ENCODE data around the gene NPM1. TPM values are rescaled to one million over a fixed set of nuclear protein-coding genes. Genes with fewer than 3 reads are reported as not detected.

Gene NPM1
- total and polyA plus RNA-seq, 10 donors = 441 to 2,472 (median 624) TPM

- WGBS, 5 donors = 76 to 87% (median 86%) methylated on average over 7 of the region's 7 CpGs
- no peaks in the 10 kb centered on the region for H3K9me3 ChIP-seq
- intact Hi-C loops (cut with DNase I; ENCODE audit: low total_unique reads) = no loop called here
- H3K27ac ChIP-seq = no peak overlapping the region
- H3K27me3 ChIP-seq (replicated peaks in 1 of 7) = peaks cover 0 to 5% (median 0%) of the 10 kb centered on the region in 7 donors
- TF ChIP-seq POLR2AphosphoS5 (IDR thresholded peaks at IDR 0.05) = no peak
- TF ChIP-seq, protein P1, sequence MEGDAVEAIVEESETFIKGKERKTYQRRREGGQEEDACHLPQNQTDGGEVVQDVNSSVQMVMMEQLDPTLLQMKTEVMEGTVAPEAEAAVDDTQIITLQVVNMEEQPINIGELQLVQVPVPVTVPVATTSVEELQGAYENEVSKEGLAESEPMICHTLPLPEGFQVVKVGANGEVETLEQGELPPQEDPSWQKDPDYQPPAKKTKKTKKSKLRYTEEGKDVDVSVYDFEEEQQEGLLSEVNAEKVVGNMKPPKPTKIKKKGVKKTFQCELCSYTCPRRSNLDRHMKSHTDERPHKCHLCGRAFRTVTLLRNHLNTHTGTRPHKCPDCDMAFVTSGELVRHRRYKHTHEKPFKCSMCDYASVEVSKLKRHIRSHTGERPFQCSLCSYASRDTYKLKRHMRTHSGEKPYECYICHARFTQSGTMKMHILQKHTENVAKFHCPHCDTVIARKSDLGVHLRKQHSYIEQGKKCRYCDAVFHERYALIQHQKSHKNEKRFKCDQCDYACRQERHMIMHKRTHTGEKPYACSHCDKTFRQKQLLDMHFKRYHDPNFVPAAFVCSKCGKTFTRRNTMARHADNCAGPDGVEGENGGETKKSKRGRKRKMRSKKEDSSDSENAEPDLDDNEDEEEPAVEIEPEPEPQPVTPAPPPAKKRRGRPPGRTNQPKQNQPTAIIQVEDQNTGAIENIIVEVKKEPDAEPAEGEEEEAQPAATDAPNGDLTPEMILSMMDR (IDR thresholded peaks at IDR 0.05 in 8 of 11, conservative IDR thresholded peaks at IDR 0.05 in 3 of 11) = no peak
- no peak for TF ChIP-seq POLR2A (IDR thresholded peaks at IDR 0.05)
- H3K36me3 ChIP-seq = no peaks in the 10 kb centered on the region
- no peaks in the 10 kb centered on the region for H3K4me1 ChIP-seq
- H3K4me3 ChIP-seq = no peak overlapping the region
- peak; percentile 23 for DNase-seq
These were observed 43.7 kb downstream of the NPM1 start for GRCh38 chr5:171431251-171431777.

- H3K4me1 ChIP-seq = no peaks in the 10 kb centered on the region
- H3K27ac ChIP-seq = no peak overlapping the region
- no peaks in the 10 kb centered on the region for H3K9me3 ChIP-seq
- DNase-seq = peak; percentile 57
- TF ChIP-seq POLR2AphosphoS5 (IDR thresholded peaks at IDR 0.05) = no peak
- no peak for TF ChIP-seq POLR2A (IDR thresholded peaks at IDR 0.05)
- TF ChIP-seq, protein P1 (IDR thresholded peaks at IDR 0.05 in 8 of 11, conservative IDR thresholded peaks at IDR 0.05 in 3 of 11) = no peak
- peaks cover 0 to 5% (median 0%) of the 10 kb centered on the region in 7 donors for H3K27me3 ChIP-seq (replicated peaks in 1 of 7)
- WGBS, 5 donors = 70 to 95% (median 77%) methylated on average over 7 to 8 of the region's 8 CpGs
- H3K4me3 ChIP-seq = no peak overlapping the region
- H3K36me3 ChIP-seq = no peaks in the 10 kb centered on the region
- intact Hi-C loops (cut with DNase I; ENCODE audit: low total_unique reads) = no loop called here
These were observed 44.4 kb downstream of the NPM1 start for GRCh38 chr5:171432076-171432475.

DNA sequence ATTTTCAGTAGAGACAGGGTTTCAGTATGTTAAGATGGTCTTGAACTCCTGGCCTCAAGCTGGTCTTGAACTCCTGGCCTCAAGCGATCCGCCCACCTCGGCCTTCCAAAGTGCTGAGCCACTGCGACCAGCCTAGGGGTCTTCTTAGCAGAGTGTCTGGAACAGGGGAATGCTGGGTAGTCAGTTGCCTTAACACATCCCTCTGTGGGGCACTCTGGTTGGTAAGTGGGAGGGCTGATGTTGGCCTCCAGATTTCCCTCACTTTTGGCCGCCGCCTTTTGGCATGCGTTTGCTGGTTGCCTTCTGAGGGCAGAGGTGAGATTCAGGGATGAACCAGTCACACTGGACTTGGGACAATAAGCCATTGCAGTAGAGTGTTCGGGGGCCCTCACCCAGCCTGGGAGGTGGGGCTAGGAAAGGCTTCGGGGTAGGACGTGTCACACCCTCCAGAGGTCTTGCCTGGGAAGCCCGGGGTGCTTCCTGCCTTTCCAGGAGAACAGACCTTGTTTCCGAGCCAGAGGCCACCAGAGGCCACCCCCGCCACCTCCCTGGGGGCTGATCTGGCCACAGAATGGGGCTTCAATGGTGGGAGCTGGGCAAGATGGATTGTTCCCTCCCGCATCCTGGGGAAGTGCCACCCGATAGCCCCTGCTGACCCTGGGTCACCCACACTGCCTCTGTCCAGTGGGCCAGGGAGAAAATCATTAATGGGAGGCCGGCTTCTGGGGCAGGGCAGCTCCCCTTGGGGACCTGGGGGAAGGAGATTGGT is 45.1 kb downstream of the NPM1 start:
- 78 to 82% (median 80%) methylated on average over 16 of the region's 16 CpGs for WGBS, 5 donors
- intact Hi-C loops (cut with DNase I; ENCODE audit: low total_unique reads) = no loop called here
- Histone ChIP-seq H3K4me1 (no peaks in the 10 kb centered on the region), H3K4me3 (no peak overlapping the region), H3K36me3 (no peaks in the 10 kb centered on the region), H3K27me3 (replicated peaks in 1 of 7) (peaks cover 0 to 5% (median 0%) of the 10 kb centered on the region in 7 donors), H3K27ac (no peak overlapping the region), H3K9me3 (no peaks in the 10 kb centered on the region)
- peak; percentile 61 for DNase-seq
- no peak for TF ChIP-seq POLR2AphosphoS5 (IDR thresholded peaks at IDR 0.05)
- TF ChIP-seq, protein P1 (IDR thresholded peaks at IDR 0.05 in 8 of 11, conservative IDR thresholded peaks at IDR 0.05 in 3 of 11) = no peak
- TF ChIP-seq POLR2A (IDR thresholded peaks at IDR 0.05) = no peak

- WGBS, 5 donors = 39 to 68% (median 53%) methylated on average over 6 of the region's 6 CpGs
- DNase-seq = peak; percentile 61
- no peak overlapping the region for H3K27ac ChIP-seq
- intact Hi-C loops (cut with DNase I; ENCODE audit: low total_unique reads) = no loop called here
- peaks cover 0 to under 1% (median 0%) of the 10 kb centered on the region in 7 donors for H3K27me3 ChIP-seq (replicated peaks in 1 of 7)
- no peaks in the 10 kb centered on the region for H3K4me1 ChIP-seq
- no peaks in the 10 kb centered on the region for H3K9me3 ChIP-seq
- H3K4me3 ChIP-seq = no peak overlapping the region
- H3K36me3 ChIP-seq = no peaks in the 10 kb centered on the region
- TF ChIP-seq, protein P1 (IDR thresholded peaks at IDR 0.05 in 8 of 11, conservative IDR thresholded peaks at IDR 0.05 in 3 of 11) = no peak
- TF ChIP-seq POLR2AphosphoS5 (IDR thresholded peaks at IDR 0.05) = no peak
These were observed 45.7 kb downstream of the NPM1 start for GRCh38 chr5:171433352-171433698.

All from spleen (tissue), 11 donors.